Activated B cell treated with CpG ODN at 0.5 μM for 24 hours (primary cell): ENCODE results near the gene PRKCE. TPM values are rescaled to one million over a fixed set of nuclear protein-coding genes. Genes with fewer than 3 reads are reported as not detected.

ENCODE experiments used
- ATAC-seq: fragments of 200-7000 bp; cut with Tn5 transposase; one replicate; pipeline ENCODE4 v1.10.0; 2021; ENCODE audit warnings: low read depth, mild to moderate bottlenecking, moderate library complexity
- CTCF ChIA-PET: fragments of 350-600 bp; sonication (Branson Sonifier 250); formaldehyde crosslinking; loops from one replicate; lab custom pipeline; 2021; ENCODE audit warnings: antibody characterized with exemption; lab: Charles Lee
- POLR2A ChIA-PET: fragments of 350-600 bp; sonication (Branson Sonifier 250); formaldehyde crosslinking; loops from one replicate; lab custom pipeline; 2021; ENCODE audit warnings: antibody characterized with exemption; lab: Charles Lee
- DNase-seq: peaks from one replicate; pipeline ENCODE4 v3.0.0; 2022
- H3K27ac Mint-ChIP-seq: one replicate; pipeline ENCODE4 v1.8.0; 2020; ENCODE audit warnings: mixed read lengths
- H3K27me3 Mint-ChIP-seq: one replicate; pipeline ENCODE4 v1.8.0; 2021; ENCODE audit warnings: mixed read lengths
- H3K36me3 Mint-ChIP-seq: one replicate; pipeline ENCODE4 v1.8.0; 2021; ENCODE audit warnings: low read depth, mixed read lengths
- H3K4me1 Mint-ChIP-seq: one replicate; pipeline ENCODE4 v1.8.0; 2021; ENCODE audit warnings: mixed read lengths
- H3K4me3 Mint-ChIP-seq: one replicate; pipeline ENCODE4 v1.8.0; 2020; ENCODE audit warnings: mild to moderate bottlenecking, mixed read lengths
- H3K9me3 Mint-ChIP-seq: one replicate; pipeline ENCODE4 v1.8.0; 2020; ENCODE audit warnings: mixed read lengths
- CTCF ChIP-seq: fragments of 200-600 bp; IDR thresholded peaks from one replicate; pipeline ENCODE4 v1.8.0; 2022; ENCODE audit warnings: antibody characterized with exemption, mild to moderate bottlenecking
- intact Hi-C: fragments of 100-400 bp; cut with micrococcal nuclease; formaldehyde crosslinking; loops from one replicate; pipeline ENCODE4 v1.15.1; 2024
- total RNA-seq: library from RNA; stranded (reverse); gene quantifications from 2 replicates; pipeline ENCODE4 v1.2.3, GENCODE V29; 2022

The PRKCE gene
- total RNA-seq, 1 donor from 2014 or later: 53.8 TPM

- Mint-ChIP-seq H3K4me3 (no peak overlapping the region), H3K27ac (no peak overlapping the region)
- DNase-seq: no peak
Measured at GRCh38 chr2:46145840-46146239, 494.4 kb downstream of the PRKCE start.

GRCh38 chr2:46146866-46147502 is 495.5 kb downstream of the PRKCE start:
- POLR2A ChIA-PET: no interaction called here
- no peak for ATAC-seq
- no peak for DNase-seq
- no peaks in the 10 kb centered on the region for H3K4me1 Mint-ChIP-seq
- TF ChIP-seq CTCF: no peak
- H3K27me3 Mint-ChIP-seq: no peaks in the 10 kb centered on the region
- H3K27ac Mint-ChIP-seq: no peak overlapping the region
- no peak overlapping the region for H3K4me3 Mint-ChIP-seq
- H3K9me3 Mint-ChIP-seq: no peaks in the 10 kb centered on the region
- H3K36me3 Mint-ChIP-seq: peaks cover 76% of the 10 kb centered on the region
- intact Hi-C loops: no loop called here
- CTCF ChIA-PET: no interaction called here

More at GRCh38 chr2:46145840-46146239, 494.4 kb downstream of the PRKCE start:
- intact Hi-C loops: no loop called here
- no peaks in the 10 kb centered on the region for H3K9me3 Mint-ChIP-seq
- no peaks in the 10 kb centered on the region for H3K4me1 Mint-ChIP-seq
- no peaks in the 10 kb centered on the region for H3K27me3 Mint-ChIP-seq
- ATAC-seq: no peak
- peaks cover 66% of the 10 kb centered on the region for H3K36me3 Mint-ChIP-seq
- no peak for TF ChIP-seq CTCF
- ChIA-PET CTCF (no interaction called here), POLR2A (no interaction called here)

- POLR2A ChIA-PET: no interaction called here
- no peak overlapping the region for H3K27ac Mint-ChIP-seq
Measured at GRCh38 chr2:46147626-46148368, 496.3 kb downstream of the PRKCE start.

GRCh38 chr2:46148369-46148736 is 496.9 kb downstream of the PRKCE start:
- H3K27me3 Mint-ChIP-seq: no peaks in the 10 kb centered on the region
- peaks cover 77% of the 10 kb centered on the region for H3K36me3 Mint-ChIP-seq
- H3K4me3 Mint-ChIP-seq: no peak overlapping the region
- no peak for DNase-seq
- no peak overlapping the region for H3K27ac Mint-ChIP-seq
- POLR2A ChIA-PET: no interaction called here
- intact Hi-C loops: no loop called here
- no peak for TF ChIP-seq CTCF
- no peaks in the 10 kb centered on the region for H3K9me3 Mint-ChIP-seq
- no peaks in the 10 kb centered on the region for H3K4me1 Mint-ChIP-seq
- CTCF ChIA-PET: no interaction called here
- no peak for ATAC-seq

More at GRCh38 chr2:46147626-46148368, 496.3 kb downstream of the PRKCE start:
- Mint-ChIP-seq H3K4me3 (no peak overlapping the region), H3K27me3 (no peaks in the 10 kb centered on the region), H3K4me1 (no peaks in the 10 kb centered on the region), H3K36me3 (peaks cover 76% of the 10 kb centered on the region), H3K9me3 (no peaks in the 10 kb centered on the region)
- ATAC-seq (no peak), DNase-seq (no peak)
- CTCF ChIA-PET: no interaction called here
- TF ChIP-seq CTCF: no peak
- intact Hi-C loops: no loop called here

GRCh38 chr2:46150445-46150955 is 499.0 kb downstream of the PRKCE start:
- ATAC-seq: no peak
- Mint-ChIP-seq H3K4me3 (no peak overlapping the region), H3K4me1 (no peaks in the 10 kb centered on the region), H3K9me3 (no peaks in the 10 kb centered on the region), H3K36me3 (peaks cover 71% of the 10 kb centered on the region), H3K27ac (no peak overlapping the region), H3K27me3 (no peaks in the 10 kb centered on the region)
- POLR2A ChIA-PET: no interaction called here
- intact Hi-C loops: no loop called here
- CTCF ChIA-PET: no interaction called here
- DNase-seq: no peak
- no peak for TF ChIP-seq CTCF
